ENCODE data around the gene NUP42.

The NUP42 gene

GRCh38 chr7:23164846-23165245, 17.0 kb upstream of the NUP42 start:
- Histone ChIP-seq H3K9me3 (ENCODE audit: insufficient read depth, low read length) (no peaks in the 10 kb centered on the region), H3K36me3 (ENCODE audit: insufficient read depth, insufficient read length, low read length) (peaks cover 5% of the 10 kb centered on the region), H3K4me1 (ENCODE audit: insufficient read depth, insufficient read length) (no peaks in the 10 kb centered on the region), H3K9ac (ENCODE audit: insufficient read length, low read depth) (no peak overlapping the region), H3K4me3 (ENCODE audit: insufficient read length, low read depth) (no peak overlapping the region), H3K27me3 (ENCODE audit: insufficient read depth, insufficient read length) (no peaks in the 10 kb centered on the region)
- TF ChIP-seq ZNF274 (IDR thresholded peaks at IDR 0.05; ENCODE audit: low read depth, low read length): no peak
- TF ChIP-seq YY1 (IDR thresholded peaks at IDR 0.05; ENCODE audit: insufficient read depth, insufficient read length): no peak
- TF ChIP-seq SUZ12 (IDR thresholded peaks at IDR 0.05; ENCODE audit: extremely low read depth, insufficient read depth, insufficient read length): no peak
- no peak for DNase-seq (ENCODE audit: low read depth, low spot score)

DNA sequence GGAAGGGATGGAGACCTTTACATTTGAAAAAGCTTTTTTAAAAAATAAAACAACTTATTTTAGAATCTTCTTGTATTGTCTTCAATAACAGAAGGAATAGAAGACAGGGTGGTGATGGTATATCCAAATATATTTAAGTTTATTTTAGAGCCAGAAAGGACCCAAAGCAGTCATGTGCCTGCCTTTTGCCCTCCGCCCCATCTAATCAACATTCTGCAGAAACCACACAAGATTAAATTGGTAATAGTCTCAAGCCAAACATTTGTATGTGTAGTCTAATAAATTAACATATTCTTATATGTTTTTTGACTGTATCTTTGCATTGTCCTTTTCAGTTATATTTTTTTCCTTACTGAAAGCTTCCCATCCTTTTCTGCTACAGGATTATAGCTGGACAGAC, 16.5 kb upstream of the NUP42 start:
- no peaks in the 10 kb centered on the region for H3K4me1 ChIP-seq (ENCODE audit: insufficient read depth, insufficient read length)
- H3K27me3 ChIP-seq (ENCODE audit: insufficient read depth, insufficient read length): no peaks in the 10 kb centered on the region
- no peak overlapping the region for H3K4me3 ChIP-seq (ENCODE audit: insufficient read length, low read depth)
- H3K9ac ChIP-seq (ENCODE audit: insufficient read length, low read depth): no peak overlapping the region
- H3K36me3 ChIP-seq (ENCODE audit: insufficient read depth, insufficient read length, low read length): peaks cover 5% of the 10 kb centered on the region
- H3K9me3 ChIP-seq (ENCODE audit: insufficient read depth, low read length): no peaks in the 10 kb centered on the region
- DNase-seq (ENCODE audit: low read depth, low spot score): no peak
- TF ChIP-seq YY1 (IDR thresholded peaks at IDR 0.05; ENCODE audit: insufficient read depth, insufficient read length): no peak
- no peak for TF ChIP-seq SUZ12 (IDR thresholded peaks at IDR 0.05; ENCODE audit: extremely low read depth, insufficient read depth, insufficient read length)
- no peak for TF ChIP-seq ZNF274 (IDR thresholded peaks at IDR 0.05; ENCODE audit: low read depth, low read length)

GRCh38 chr7:23167691-23168090, 14.2 kb upstream of the NUP42 start:
- Histone ChIP-seq H3K4me1 (ENCODE audit: insufficient read depth, insufficient read length) (no peaks in the 10 kb centered on the region), H3K36me3 (ENCODE audit: insufficient read depth, insufficient read length, low read length) (peaks cover 5% of the 10 kb centered on the region), H3K9ac (ENCODE audit: insufficient read length, low read depth) (no peak overlapping the region), H3K4me3 (ENCODE audit: insufficient read length, low read depth) (no peak overlapping the region), H3K27me3 (ENCODE audit: insufficient read depth, insufficient read length) (no peaks in the 10 kb centered on the region), H3K9me3 (ENCODE audit: insufficient read depth, low read length) (no peaks in the 10 kb centered on the region)
- no peak for DNase-seq (ENCODE audit: low read depth, low spot score)
- TF ChIP-seq YY1 (IDR thresholded peaks at IDR 0.05; ENCODE audit: insufficient read depth, insufficient read length) (no peak), SUZ12 (IDR thresholded peaks at IDR 0.05; ENCODE audit: extremely low read depth, insufficient read depth, insufficient read length) (no peak), ZNF274 (IDR thresholded peaks at IDR 0.05; ENCODE audit: low read depth, low read length) (no peak)

DNA sequence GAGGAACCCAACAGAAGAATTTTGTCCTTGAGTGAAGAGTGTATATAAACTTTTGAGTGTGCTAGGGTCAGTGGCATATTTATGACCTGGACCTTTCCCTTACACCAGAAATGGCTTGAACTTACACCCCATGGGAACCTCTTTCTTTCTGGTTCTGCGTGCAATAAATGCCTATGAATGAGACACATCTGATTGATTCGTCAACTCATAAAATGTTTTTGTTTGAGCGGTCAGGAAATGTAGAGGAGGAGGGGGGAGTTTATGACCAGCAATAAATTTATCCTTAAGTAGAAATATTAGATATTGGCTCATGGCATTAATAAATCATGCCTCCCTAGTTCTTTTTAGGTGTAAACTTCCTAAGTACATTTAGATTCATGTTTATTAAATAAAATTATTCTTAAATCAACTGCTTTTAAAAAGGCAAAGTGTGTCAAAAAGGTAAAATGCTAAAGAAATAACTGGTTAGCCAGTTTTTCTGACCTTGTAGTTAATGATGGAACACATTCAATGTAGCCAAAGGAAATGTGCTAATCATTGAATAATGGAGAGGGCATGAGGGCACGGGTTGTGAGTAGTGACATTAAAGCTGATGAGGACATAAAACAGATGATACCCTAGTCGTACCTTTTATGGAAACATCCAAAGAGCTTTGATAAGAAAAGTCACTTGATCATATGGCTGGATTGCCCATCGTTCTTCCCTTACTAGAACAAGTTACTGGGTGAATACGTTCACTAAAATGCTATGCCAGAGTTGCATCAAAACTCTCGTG, 13.6 kb upstream of the NUP42 start:
- TF ChIP-seq YY1 (IDR thresholded peaks at IDR 0.05; ENCODE audit: insufficient read depth, insufficient read length): no peak
- TF ChIP-seq SUZ12 (IDR thresholded peaks at IDR 0.05; ENCODE audit: extremely low read depth, insufficient read depth, insufficient read length): no peak
- TF ChIP-seq ZNF274 (IDR thresholded peaks at IDR 0.05; ENCODE audit: low read depth, low read length): no peak
- H3K36me3 ChIP-seq (ENCODE audit: insufficient read depth, insufficient read length, low read length): peaks cover 5% of the 10 kb centered on the region
- DNase-seq (ENCODE audit: low read depth, low spot score): no peak
- H3K4me1 ChIP-seq (ENCODE audit: insufficient read depth, insufficient read length): no peaks in the 10 kb centered on the region
- no peaks in the 10 kb centered on the region for H3K27me3 ChIP-seq (ENCODE audit: insufficient read depth, insufficient read length)
- no peak overlapping the region for H3K4me3 ChIP-seq (ENCODE audit: insufficient read length, low read depth)
- H3K9me3 ChIP-seq (ENCODE audit: insufficient read depth, low read length): no peaks in the 10 kb centered on the region
- no peak overlapping the region for H3K9ac ChIP-seq (ENCODE audit: insufficient read length, low read depth)

DNA sequence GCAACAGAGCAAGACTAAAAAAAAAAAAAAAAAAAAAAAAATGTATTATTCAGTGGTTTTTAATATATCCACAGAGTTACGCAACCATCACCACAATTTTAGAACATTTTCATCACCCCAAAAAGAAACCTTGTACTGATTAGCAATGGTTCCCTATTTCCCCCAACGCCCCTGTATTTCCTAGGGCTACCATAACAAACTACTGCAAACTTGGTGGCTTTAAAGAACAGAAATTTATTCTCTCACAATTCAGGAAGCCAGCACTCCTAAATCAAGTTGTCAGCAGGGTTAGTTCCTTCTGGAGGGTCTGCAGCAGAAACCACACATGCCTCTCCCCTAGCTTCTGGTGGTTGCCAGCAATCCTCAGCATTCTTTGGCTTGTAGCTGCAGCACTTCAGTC, 5.9 kb upstream of the NUP42 start:
- TF ChIP-seq ZNF274 (IDR thresholded peaks at IDR 0.05; ENCODE audit: low read depth, low read length) (no peak), SUZ12 (IDR thresholded peaks at IDR 0.05; ENCODE audit: extremely low read depth, insufficient read depth, insufficient read length) (no peak), YY1 (IDR thresholded peaks at IDR 0.05; ENCODE audit: insufficient read depth, insufficient read length) (no peak)

GRCh38 chr7:23183279-23184012, 1.6 kb downstream of the NUP42 start:
- H3K9me3 ChIP-seq (ENCODE audit: insufficient read depth, low read length): no peaks in the 10 kb centered on the region
- H3K9ac ChIP-seq (ENCODE audit: insufficient read length, low read depth): peak overlapping the region; percentile 39
- DNase-seq (ENCODE audit: low read depth, low spot score): no peak
- no peaks in the 10 kb centered on the region for H3K27me3 ChIP-seq (ENCODE audit: insufficient read depth, insufficient read length)
- peak overlapping the region; percentile 36 for H3K4me3 ChIP-seq (ENCODE audit: insufficient read length, low read depth)
- TF ChIP-seq ZNF274 (IDR thresholded peaks at IDR 0.05; ENCODE audit: low read depth, low read length) (no peak), YY1 (IDR thresholded peaks at IDR 0.05; ENCODE audit: insufficient read depth, insufficient read length) (no peak), SUZ12 (IDR thresholded peaks at IDR 0.05; ENCODE audit: extremely low read depth, insufficient read depth, insufficient read length) (no peak)
- peaks cover 53% of the 10 kb centered on the region for H3K36me3 ChIP-seq (ENCODE audit: insufficient read depth, insufficient read length, low read length)
- H3K4me1 ChIP-seq (ENCODE audit: insufficient read depth, insufficient read length): no peaks in the 10 kb centered on the region

More for the DNA sequence above, 5.9 kb upstream of the NUP42 start:
- Histone ChIP-seq H3K9me3 (ENCODE audit: insufficient read depth, low read length) (no peaks in the 10 kb centered on the region), H3K4me3 (ENCODE audit: insufficient read length, low read depth) (no peak overlapping the region), H3K4me1 (ENCODE audit: insufficient read depth, insufficient read length) (no peaks in the 10 kb centered on the region), H3K36me3 (ENCODE audit: insufficient read depth, insufficient read length, low read length) (peaks cover 11% of the 10 kb centered on the region), H3K9ac (ENCODE audit: insufficient read length, low read depth) (no peak overlapping the region), H3K27me3 (ENCODE audit: insufficient read depth, insufficient read length) (no peaks in the 10 kb centered on the region)
- no peak for DNase-seq (ENCODE audit: low read depth, low spot score)

DNA sequence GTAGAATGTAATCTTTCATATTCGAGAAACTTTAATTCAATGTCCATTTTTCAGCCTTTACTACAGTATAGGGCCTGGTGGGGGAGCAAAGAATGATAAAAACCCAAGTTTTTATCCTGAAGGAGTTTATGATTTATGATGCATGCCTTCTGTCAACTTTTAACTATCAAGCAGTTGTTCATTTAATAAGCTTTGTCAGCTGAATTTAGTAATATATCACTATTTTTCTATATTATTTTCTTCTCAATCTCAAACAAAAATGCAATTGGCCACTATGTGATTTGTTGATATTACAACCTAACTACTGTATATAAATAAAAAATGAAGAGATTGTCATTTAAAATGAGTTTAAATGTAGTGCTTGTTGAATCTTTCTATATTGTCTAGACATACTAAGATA, 2.4 kb downstream of the NUP42 start:
- no peak for DNase-seq (ENCODE audit: low read depth, low spot score)
- H3K9me3 ChIP-seq (ENCODE audit: insufficient read depth, low read length): no peaks in the 10 kb centered on the region
- TF ChIP-seq YY1 (IDR thresholded peaks at IDR 0.05; ENCODE audit: insufficient read depth, insufficient read length): no peak
- TF ChIP-seq ZNF274 (IDR thresholded peaks at IDR 0.05; ENCODE audit: low read depth, low read length): no peak
- TF ChIP-seq SUZ12 (IDR thresholded peaks at IDR 0.05; ENCODE audit: extremely low read depth, insufficient read depth, insufficient read length): no peak
- H3K9ac ChIP-seq (ENCODE audit: insufficient read length, low read depth): no peak overlapping the region
- no peak overlapping the region for H3K4me3 ChIP-seq (ENCODE audit: insufficient read length, low read depth)
- peaks cover 61% of the 10 kb centered on the region for H3K36me3 ChIP-seq (ENCODE audit: insufficient read depth, insufficient read length, low read length)
- H3K4me1 ChIP-seq (ENCODE audit: insufficient read depth, insufficient read length): no peaks in the 10 kb centered on the region
- H3K27me3 ChIP-seq (ENCODE audit: insufficient read depth, insufficient read length): no peaks in the 10 kb centered on the region

All from NT2/D1 (cell line).